Stimulated activated CD4-positive, alpha-beta T cell treated with anti-CD3 and anti-CD28 coated beads, Interleukin-12 subunit alpha, Interleukin-12 subunit beta, amount 100 ng/mL, for 4 hours (primary cell): ENCODE results near the gene VSTM2L.
"Not testable (repeated sequence)": the region's sequence is repeated elsewhere in the genome, so short reads cannot be mapped to it uniquely, and the experiment has no call there.

Experiments
- DNase-seq: peaks from one replicate; pipeline ENCODE4 v3.0.0-alpha.2; 2020

VSTM2L gene, protein sequence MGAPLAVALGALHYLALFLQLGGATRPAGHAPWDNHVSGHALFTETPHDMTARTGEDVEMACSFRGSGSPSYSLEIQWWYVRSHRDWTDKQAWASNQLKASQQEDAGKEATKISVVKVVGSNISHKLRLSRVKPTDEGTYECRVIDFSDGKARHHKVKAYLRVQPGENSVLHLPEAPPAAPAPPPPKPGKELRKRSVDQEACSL

DNA sequence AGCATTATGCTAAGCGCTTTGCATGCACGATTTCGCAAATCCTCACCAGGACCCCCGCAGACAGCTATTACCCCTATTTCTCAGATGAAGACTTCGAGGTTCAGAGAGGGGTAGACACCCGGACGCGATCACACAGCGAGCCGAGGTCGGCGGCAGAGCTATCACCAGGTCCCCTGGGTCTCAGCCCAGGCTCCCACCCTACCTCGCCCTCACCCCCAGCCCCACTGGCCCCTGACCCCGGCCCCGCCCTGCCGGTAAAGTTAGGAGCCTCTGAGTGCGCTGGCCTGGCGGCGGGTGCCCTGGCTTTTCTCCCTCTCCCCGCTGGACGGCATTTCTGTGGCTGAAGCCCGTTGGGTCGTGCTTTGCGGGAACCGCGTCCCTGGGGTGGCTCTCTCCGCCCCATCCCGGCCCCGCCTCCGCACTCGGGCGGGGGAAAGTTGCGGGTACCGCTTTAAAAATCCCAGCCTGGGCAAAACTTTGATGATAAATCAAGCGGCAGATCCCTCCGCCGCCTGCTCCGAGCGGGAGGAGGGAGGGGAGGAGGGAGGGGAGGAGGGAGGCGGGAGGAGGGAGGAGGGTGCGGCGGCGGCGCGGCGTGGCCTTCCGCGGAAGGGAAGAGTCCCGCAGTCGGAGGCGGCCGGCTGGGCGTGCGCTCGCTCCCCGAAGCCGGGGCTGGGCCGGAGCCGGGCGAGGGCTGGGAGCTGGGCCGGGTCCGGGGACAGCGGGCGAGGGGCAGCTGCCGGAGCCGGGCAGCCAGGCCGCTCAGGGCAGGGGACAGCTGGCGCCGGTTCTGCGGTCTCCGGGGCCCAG, at the start of gene VSTM2L:
Gene VSTM2L, plus strand, starts transcription at position 624 of the 810 bp plus-strand sequence. CDS start 224 bp downstream, outside the sequence.
- DNase-seq: no peak

DNA sequence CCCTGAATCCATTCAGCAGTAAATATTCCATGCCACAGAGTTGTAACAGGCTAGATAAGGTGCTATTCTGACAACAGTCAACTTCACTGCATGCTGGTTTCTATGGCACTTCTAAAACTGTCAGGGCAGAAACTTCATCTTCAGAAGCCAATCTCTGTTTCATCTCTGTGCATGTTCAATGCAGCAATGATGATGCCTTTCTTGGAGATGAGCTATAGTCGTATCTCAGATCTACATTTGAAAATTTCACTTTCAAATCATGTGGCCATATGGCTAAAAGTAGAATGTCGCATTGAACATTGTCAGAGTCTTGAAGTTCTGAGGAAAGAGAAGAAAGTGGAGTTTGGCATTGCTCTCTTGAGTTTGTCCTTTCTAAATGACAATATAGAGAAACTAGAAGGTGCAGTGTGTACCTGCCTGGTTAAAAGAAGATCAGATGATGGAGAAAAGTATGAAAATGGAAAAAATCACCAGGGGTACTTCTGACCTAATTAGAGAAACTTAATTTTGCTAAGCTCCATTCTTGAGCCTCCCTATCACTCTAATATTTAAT, 49.0 kb upstream of the VSTM2L start:
- DNase-seq: no peak

DNA sequence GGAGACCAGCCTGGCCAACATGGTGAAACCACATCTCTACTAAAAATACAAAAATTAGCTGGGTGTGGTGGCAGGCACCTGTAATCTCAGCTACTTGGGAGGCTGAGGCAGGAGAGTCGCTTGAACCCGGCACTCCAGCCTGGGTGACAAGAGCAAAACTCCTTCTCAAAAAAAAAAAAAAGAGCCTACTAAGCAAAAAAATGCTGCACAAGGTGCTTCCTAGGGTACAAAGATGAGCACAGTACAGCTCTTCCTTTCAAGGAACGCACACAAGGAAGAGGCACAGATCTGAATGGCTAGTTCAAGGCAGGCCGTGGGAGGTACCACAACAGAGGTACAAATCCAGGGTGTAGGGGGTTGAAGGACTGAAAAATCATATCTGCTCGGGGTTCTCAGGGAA, 46.9 kb upstream of the VSTM2L start:
- not testable (repeated sequence) for DNase-seq

DNA sequence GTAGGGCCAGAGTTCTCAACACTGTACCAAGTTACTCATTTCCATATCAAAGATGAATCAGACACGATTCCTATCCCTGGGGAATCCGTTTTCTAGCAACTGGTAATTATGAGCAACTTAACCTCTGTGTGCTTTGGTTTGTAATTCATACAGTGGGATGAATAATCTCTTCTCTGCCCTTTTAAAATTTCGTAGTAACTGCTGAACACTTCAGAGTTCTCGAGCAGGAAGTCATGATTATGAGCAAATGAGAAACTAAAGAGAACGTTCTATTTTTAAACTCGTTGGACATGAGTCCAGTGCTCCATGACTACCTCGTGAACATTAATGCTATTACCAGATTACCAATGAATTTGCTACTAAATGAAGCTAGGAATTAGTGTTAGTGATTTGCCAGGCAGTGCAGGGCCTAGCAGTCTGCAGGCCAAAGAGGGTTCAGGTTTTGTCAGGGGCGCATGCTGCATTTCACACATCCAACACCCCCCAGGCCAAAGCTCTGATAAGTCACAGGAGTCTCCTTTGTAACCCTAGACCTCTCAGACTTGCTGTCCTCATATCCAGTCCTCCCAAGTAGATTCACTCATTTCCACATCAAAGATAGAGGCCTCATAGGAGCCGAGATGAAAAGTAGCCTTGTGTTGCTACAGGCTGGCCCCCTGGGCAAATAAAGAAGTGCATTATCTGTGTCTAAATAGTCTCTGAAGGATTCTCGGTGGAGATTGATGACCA, 45.8 kb upstream of the VSTM2L start:
- no peak for DNase-seq

DNA sequence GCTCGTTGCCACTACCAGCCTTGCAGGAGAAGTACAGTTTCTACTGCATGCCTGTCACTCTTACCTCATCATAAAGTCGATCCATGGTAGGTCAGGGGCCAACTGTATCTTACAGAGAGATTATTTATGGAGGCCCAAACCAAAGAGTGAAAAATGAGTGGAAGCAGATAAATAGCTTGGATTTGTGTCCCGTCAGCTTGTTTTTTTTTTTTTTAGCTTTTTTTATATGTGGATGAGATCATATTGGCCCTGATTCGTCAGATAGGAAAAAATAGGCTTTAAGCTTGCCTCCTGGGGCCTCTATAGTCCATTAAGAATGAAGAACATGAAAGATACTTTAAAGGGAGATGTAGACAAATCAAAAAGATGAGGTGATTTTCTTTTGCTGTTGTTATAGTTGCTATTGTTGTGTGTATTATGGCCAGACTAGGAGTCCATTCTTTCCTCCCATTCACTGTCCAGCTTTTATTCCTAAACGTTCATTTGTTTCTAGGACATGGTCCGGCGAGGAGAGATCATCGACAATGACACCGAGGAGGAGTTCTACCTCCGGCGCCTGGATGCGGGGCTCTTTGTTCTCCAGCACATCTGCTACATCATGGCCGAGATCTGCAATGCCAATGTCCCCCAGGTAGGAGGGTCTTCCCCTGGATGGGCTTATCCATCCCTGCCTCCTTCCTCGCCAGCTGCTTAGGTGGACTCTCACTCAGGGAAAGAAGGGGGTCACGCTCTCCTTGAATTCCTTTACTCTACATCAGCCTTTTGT, 43.3 kb upstream of the VSTM2L start:
- no peak for DNase-seq

DNA sequence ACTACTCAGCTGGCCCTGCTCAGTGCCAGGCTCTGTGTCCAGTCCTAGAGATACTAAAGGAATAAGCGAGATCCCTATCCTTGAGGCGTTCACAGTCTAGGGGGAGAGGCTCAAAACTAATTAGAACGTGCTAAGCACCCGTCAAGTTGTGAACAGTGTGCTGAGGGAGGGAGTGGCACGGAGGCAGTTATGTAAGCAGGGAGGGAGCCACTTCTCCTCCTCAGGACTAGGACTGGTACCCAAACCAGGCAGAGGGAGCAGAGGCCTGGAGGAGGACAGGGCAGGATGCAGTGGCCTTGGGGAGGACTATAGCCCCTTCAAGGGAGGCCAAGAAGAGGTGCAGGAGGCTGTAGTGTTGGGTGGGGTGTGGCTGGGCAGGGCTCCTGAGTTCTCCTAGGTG, 39.6 kb upstream of the VSTM2L start:
- DNase-seq: no peak

DNA sequence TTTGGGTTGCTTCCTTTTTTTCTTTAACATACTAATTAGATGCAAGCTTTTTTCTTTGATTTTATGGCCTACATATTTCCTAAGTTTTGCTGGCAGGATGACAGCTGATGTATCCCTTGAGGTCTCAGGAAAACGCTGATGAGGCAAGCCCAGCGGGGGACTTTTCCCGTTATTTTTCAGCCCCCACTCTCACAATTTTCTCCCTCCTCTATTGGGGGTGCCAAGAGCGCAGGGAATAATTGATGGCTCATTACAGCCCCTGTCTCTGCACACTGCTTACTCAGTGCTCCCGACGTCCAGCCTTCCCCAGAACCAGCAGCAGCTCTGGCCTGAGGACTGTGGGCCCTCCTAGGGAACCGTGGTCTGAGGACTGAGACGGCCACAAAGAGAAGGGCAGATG, 38.6 kb upstream of the VSTM2L start:
- no peak for DNase-seq

DNA sequence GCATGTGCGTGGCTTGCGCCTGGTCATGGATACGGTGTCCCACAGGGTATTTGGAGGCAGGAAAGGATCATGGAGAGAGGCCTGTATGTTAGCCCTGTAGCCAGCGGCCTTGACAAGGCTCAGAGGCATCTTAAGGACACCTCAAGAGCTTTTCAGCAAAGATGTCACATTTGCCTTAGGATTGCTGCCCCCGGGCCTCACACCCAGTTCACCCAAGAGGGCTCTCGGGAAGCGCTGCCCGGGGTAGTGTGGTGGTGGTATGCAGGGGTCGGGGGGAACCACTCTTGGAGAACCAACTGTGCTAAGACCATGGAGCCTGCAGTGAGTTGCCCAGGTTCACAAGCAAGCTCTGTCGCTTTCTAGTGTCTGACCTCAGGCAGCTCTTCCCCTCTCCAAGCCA, 36.9 kb upstream of the VSTM2L start:
- DNase-seq: no peak

DNA sequence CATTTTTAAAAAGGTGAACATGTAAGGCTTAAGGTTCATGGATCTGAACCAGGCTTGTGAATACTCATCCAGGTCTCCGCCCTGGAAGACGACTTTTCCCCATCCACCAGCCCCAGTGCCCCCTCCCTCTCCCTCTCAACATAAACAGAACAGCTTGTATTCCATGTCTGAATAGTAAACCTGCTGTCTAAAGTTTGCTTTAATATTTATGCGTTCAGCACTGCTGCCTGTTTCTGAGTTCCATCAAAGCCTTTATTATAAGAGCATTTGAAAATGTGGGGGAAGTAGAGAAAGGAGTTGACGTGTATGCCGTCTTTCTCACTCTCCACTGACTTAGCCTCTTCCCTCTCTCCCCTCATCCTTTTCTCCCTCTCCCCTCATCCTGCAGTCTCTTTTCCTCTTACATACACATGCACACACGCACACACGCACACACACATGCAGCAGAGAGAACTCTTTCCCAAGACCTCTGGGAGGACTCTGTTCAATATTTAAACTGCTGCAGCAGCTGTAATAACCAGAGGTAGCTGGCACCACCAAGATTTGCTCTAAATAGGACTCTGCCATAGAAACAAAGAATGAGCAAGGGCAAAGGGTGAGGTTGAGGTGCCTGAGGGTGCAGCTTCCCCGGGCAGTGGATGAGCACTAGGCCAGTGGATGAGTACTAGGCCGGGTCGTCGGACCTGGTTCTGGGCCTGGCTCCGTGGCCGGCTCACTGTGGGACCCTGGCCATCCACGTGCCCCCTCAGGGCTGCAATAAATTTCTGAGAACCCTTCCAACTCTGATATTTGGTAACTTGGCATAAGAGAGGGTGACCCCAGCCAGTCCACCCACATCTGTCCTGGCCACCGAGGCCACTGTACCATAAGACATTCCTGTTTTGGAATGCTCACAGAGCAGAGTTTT, 35.4 kb upstream of the VSTM2L start:
- DNase-seq: no peak

DNA sequence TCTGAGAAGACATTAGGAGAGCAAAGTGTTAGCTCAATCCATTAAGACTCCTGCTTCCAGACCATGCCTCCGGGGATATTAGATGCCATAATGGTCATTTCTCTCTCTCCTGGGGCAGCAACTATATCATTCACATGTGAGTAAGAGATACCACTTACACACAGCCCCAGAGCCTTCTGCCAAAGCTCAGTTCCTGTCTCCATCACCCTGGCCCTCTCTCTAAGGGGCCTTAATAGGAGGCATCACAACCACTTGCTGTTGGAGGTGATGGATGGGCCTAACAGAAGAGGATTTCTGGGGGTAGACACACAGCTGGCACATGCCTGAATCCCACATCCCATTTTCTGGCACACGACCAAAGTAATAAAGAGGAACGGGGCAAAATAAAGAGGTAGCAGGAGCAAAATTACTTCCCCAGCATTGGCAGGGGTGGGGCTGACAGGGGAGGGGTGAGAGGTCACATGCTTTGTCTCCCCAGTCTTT, 34.0 kb upstream of the VSTM2L start:
- DNase-seq: no peak

DNA sequence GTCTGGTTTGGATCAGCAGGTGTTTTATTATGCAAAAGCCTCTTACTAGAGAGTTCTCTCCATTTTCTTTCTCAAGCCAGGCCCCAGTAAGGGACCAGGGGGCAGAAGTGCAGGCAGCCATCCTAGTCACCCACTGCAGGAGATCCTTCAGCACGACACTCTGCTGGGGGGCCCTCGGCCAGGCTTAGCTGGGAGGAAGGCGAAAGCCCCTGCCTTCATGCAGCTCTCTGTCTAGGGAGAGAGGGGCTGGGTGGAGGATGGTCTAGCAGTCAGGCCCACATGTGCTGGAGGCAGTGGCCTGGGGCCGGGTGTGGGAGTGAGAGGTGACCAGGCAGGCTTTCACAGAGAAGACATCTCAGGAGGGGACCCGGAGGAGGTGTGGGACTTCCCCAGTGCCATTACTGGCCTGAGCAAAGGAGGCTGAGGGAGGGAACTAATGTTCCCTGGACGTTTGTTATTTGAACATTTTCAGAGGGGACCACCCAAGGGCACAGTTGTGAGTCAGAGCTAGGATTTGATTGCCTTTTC, 33.5 kb upstream of the VSTM2L start:
- DNase-seq: no peak

DNA sequence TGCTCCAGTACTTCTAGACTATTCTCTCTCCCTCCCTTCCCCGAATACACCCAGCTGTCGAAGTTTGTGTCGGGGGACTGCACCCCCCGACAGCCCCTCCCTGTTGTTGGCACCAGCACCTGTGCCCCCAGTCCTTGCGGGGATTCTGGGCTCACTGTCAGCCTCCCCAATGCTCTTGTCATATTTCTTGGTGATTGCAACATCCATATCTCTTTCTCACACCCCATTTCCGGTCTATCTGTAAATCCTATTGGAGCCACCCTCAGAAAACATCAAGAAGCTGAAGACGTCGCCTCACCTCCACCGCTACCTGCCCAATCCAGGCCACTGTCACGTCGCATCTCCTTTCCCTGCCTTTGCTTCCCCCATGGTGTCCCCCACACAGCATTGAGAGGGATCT, 32.6 kb upstream of the VSTM2L start:
- no peak for DNase-seq

DNA sequence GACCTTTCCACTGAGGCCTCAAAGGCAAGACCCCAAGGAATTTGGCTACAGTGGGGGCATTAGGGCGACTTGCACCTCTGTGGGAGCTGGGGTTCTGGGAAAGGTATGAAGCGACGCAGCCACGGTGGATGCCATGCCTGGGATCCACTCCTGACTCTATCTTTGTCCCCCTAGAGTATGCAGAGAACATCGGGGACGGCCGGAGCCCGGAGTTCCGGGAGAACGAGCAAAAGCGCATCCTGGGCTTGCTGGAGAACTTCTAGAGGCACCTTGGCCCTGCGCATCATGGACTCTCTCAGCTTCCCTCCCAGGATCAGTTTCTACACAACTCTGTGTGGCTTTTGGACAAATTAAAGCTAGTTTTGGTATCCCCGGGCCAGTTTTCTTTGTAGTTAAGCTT, 31.2 kb upstream of the VSTM2L start:
- DNase-seq: no peak

DNA sequence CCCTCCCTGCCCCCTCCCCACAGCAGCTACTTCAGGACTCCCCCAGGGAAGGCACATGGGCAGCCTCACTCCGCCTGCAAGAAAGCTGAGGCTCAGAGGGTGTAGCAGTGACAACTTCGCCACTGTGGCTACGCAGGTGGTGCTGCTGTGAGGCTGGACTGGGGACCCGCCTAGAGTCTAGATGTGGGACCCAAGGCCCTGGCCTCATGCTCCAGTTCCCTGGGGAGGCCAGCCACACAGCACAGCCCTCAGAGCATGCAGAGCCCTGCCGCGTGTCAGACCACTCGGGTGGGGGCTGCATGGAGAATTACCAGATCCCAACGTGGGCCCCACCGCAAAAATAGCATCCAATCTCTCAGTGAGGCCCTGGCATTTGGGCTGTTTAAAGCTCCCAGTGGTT, 30.8 kb upstream of the VSTM2L start:
- DNase-seq: no peak

DNA sequence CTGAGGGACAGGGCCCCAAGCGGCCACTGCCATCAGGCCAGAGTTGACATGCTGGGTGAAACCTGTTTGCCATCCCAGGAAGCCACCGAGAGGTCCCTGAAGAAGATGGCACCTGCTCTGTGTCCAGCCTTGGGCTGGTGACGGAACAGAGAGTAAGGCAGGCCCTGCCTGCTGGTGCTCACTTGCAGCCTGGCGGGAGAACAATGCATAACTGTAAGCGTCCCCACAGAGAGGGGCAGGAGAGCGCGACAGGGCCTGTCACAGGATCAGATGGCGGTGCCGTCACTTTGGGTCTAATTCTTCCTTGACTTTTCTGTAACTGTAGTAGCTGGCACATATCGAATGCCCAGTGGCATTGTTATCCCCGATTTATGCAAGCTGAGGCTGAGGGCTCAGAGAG, 29.0 kb upstream of the VSTM2L start:
- DNase-seq: no peak

DNA sequence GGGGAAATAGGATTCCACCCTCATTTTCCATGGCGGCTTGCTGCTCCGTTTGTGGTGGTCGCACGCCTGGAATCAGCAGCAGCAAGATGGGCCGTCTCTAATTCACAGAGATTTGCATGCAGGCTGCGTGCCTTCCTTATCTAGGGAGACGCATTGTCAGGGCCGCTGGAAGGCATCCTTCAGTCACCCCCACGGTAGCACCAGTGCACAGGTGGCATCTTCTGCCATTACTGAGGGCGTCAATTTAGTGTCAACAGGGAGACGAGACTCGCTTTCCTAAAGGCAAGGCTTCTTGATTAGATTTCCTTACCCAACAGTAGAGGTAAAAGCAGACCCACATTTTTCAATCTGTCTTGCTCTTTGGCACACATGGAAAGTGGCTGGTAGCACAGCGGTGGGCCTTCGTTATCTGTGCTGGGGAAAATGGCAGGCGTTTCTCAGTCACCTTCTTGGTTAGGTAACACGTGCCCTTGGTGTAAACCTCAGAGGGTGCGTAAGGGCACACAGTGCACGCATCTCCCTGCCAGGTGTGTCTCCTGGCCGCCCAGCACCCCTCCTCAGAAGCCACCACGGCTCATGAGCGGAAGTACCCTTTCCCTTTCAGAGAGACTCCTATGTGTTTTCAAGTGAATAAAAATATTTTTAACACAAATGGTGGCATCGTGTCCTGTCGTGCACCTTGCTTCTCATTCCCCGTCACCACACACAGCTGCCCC, 27.3 kb upstream of the VSTM2L start:
- no peak for DNase-seq

DNA sequence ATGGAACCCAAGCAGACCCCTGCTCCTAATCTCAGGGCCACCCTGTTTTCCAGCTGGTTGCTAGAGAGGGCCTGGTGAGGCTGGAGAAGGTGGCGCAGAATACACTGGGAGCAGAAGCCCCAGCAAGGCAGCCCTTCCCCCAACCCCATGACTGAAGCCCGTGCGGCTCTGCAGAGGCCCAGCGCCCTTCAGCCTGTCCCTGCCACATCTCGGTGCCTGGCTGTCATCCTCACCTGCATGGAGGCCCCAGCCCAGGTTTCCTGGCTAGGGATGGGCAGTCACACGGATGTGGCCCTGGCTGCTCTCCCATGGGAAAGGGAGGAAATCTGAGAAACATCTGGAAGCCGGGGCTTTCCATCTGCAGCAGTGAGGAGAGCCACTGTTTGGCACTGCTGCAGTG, 26.1 kb upstream of the VSTM2L start:
- no peak for DNase-seq

DNA sequence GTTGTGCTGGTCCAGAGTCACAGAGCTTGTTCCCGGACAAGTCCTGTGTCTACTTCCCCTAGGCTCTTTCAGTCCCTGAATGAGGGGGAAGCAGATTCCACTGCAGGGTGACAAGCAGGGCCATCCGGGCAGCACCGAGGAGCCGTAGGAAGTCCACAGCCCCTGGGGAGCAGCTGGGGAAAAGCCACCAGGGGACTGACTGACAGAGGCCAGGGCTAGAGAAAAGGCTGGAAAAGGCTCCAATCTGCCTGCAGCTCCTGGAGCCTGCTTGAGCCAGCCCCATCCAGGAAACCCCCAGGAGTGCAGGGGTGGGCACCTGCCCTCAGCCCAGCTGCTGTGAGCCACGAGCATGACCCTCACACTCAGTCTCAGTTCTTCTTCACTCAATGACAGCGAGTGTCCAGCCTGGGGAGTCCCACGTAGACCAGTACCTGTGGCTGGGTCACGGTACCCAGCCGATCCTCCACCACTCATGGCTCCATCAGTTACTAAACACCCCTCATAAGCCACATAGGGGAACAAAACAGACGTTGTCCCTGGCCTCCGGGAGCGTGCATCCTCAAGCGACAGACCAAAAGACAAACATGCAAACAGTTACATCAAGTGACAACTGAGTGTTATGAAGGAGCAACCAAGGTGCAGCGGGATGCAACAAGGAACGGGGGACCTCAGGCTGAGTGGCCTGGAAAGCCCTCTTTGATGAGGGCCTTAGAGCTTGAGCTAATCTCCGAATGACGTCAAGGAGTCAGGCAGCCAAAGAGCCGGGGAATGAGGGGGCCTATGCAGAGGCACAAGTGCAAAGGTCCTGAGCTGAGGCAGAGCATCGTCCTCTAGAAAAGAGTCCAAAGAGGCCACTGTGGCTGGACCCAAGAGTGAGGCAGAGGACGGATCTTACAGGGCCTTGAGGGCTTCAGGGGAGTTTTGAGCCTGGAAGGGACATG, 24.8 kb upstream of the VSTM2L start:
- no peak for DNase-seq

DNA sequence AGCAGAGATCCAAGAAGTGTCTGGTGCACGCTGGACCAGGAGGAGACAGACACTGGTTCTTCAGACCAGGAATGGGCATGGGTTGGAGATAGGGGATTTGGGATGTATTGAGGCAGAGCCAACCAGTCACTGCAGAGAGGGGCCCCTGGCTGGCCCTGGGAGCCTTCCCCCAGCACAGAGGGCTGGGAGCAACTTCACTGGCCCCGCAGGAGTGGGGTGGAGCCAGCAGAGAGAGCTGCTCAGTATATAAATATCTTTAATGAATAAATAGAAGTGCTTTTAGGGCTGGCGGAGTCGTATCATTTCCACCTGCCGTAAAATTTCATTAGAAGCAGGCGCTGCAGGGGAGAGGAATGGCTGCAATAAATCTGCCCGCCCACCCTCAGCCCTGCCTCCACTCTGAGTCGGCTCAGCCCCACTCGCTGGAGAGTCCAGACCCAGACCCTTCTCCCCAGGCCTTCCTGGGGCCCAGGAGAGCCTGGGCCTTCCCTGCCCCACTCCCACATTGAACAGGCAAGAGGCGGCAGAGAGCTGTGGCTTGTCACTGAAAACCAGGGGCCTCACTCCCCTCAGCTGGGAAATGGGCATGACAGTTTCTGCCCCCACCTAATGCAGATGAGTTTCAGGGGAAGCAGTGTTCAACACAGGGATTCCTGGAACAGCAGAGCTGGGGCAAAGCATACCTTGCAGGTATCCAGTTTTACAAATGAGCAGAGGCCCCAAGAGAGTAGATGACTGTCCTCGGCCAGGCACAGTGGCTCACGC, 23.9 kb upstream of the VSTM2L start:
- no peak for DNase-seq
